Esophagus (tissue), 2 donors: ENCODE measurements around the gene ARHGAP42. TPM values are rescaled to one million over a fixed set of nuclear protein-coding genes. Genes with fewer than 3 reads are reported as not detected.

Experiments
- H3K27ac ChIP-seq, 2 donors: one replicate each; pipeline ENCODE4 v1.5.1; 2013; ENCODE audit warnings: low read depth in 2 of 2, mild to moderate bottlenecking in 2 of 2, inconsistent platforms in 1 of 2, low read length in 1 of 2, moderate library complexity in 1 of 2
- H3K27me3 ChIP-seq, 2 donors: one replicate each; pipeline ENCODE4 v1.6.1; 2013; ENCODE audit warnings: low read length in 2 of 2, control low read depth in 1 of 2, mild to moderate bottlenecking in 1 of 2; ENCODE audit not compliant: insufficient read depth in 2 of 2, control insufficient read depth in 1 of 2
- H3K36me3 ChIP-seq, 2 donors: one replicate each; pipeline ENCODE4 v1.6.1; 2013; ENCODE audit warnings: low read length in 1 of 2; ENCODE audit not compliant: control insufficient read depth in 2 of 2, insufficient read depth in 2 of 2
- H3K4me1 ChIP-seq, 2 donors: one replicate each; pipeline ENCODE4 v1.6.1; 2013; ENCODE audit warnings: low read length in 1 of 2; ENCODE audit not compliant: control insufficient read depth in 2 of 2, insufficient read depth in 2 of 2
- H3K4me3 ChIP-seq, 2 donors: one replicate each; pipeline ENCODE4 v1.5.1; 2013; ENCODE audit warnings: low read length in 2 of 2, mild to moderate bottlenecking in 2 of 2, low read depth in 1 of 2, moderate library complexity in 1 of 2
- H3K9me3 ChIP-seq, 2 donors: one replicate each; pipeline ENCODE4 v1.6.1; 2013; ENCODE audit warnings: mild to moderate bottlenecking in 2 of 2, low read depth in 1 of 2, low read length in 1 of 2, moderate library complexity in 1 of 2; ENCODE audit not compliant: control insufficient read depth in 2 of 2, insufficient read depth in 1 of 2
- WGBS, 2 donors: extraction: QIAGEN DNeasy Blood & Tissue Kit; methylation state at CpG; one replicate each; pipeline ENCODE4 v1.1.7; 2013; 5-methylcytosine and 5-hydroxymethylcytosine counted together
- polyA plus RNA-seq, 2 donors: library from polyadenylated mRNA; stranded (reverse); fragments of 200-250 nt; gene quantifications; one replicate each; pipeline ENCODE4 v1.2.3, GENCODE V29; 2013
- donor health status: healthy with polysubstance abuse.
- donor health status: Bipolar disorder and iron deficiency.

Gene ARHGAP42
- polyA plus RNA-seq, 2 donors, result 1.0 to 1.2 TPM

DNA sequence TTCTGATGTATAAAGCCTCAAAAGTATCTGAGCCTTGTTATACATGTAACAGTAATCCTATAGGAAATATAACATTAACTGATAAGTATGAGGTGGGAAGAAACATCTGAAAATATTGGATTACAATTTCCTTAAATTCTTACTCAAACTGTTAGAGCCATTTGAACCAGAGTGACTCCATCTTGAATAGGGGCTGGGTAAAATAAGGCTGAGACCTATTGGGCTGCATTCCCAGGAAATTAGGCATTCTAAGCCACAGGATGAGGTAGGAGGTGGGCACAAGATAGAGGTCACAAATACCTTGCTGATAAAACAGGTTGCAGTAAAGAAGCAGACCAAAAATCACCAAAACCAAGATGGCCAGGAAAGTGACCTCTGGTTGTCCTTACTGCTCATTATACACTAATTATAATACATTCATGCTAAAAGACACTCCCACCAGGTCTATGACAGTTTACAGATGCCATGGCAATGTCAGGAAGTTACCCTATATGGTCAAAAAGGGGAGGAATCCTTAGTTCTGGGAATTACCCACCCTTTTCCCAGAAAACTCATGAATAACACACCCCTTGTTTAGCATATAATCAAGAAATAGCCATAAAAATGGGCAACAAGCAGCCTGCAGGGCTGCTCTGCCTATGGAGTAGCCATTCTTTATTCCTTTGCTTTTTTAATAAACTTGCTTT is 327.7 kb downstream of the ARHGAP42 start:
- no peaks in the 10 kb centered on the region for H3K36me3 ChIP-seq
- H3K27ac ChIP-seq, result no peak overlapping the region
- H3K4me1 ChIP-seq, result no peaks in the 10 kb centered on the region
- H3K27me3 ChIP-seq, result no peaks in the 10 kb centered on the region
- no peaks in the 10 kb centered on the region for H3K9me3 ChIP-seq
- no peak overlapping the region for H3K4me3 ChIP-seq

DNA sequence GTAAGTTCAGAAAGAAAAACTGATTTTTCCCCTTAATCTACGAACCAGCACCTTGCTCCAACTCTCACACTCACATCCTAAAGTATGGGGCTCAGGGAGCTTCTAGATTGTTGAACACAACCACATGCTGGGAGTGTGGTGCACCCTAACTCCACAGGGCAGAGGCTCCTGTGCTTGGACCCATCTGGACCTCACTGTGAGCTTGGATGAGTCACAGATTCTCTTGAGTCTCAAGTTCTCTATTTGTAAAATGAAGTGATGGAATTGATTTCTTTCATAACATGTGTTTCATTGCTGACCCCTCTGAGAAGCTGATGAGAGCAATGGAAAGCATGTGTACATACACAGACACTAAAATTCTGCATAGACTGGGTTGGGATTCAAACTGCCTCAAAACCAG is 332.8 kb downstream of the ARHGAP42 start:
- Histone ChIP-seq H3K27me3 (no peaks in the 10 kb centered on the region), H3K36me3 (no peaks in the 10 kb centered on the region), H3K27ac (no peak overlapping the region), H3K4me1 (no peaks in the 10 kb centered on the region), H3K9me3 (no peaks in the 10 kb centered on the region), H3K4me3 (no peak overlapping the region)
- 72 to 77% methylated on average over 1 of the region's 1 CpG for WGBS, 2 donors

DNA sequence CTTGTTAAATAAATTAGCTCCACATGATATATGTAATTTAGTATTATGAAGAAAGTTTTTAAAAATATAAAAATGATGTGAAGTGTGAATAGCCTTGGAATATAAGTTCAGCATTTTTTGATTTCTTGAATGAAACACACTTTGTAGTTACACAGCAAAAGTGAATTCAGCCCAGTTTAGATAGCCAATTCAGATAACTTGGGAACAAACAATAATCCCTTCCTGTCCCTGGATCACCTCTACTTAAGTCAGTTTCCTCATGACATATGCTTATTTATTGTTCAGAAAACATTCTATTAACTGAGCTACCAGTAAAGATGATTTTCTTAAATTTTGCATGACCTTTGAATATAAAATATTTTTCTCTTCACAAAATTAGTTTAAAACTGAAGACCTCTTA is 335.2 kb downstream of the ARHGAP42 start:
- Histone ChIP-seq H3K27me3 (no peaks in the 10 kb centered on the region), H3K9me3 (no peaks in the 10 kb centered on the region), H3K27ac (no peak overlapping the region), H3K4me1 (no peaks in the 10 kb centered on the region), H3K36me3 (no peaks in the 10 kb centered on the region), H3K4me3 (no peak overlapping the region)

DNA sequence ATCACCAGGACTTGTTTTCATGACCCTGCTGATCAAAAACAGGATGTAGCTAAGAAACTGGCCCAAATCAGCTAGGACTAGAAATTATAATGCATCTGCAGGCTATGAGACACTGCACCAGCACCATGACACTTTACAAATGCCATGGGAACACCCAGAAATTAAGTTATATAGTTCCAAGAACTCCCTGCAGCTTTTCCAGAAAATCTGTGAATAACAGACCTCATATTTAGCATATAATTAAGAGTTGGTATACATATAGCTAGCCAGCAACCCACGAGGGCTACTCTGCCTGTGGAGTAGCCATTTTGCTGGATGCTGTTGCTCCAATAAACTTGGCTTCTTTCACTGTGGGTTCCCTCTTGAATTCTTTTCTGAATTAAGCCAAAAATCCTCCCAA is 341.6 kb downstream of the ARHGAP42 start:
- H3K27me3 ChIP-seq, result no peaks in the 10 kb centered on the region
- no peaks in the 10 kb centered on the region for H3K36me3 ChIP-seq
- no peak overlapping the region for H3K27ac ChIP-seq
- H3K9me3 ChIP-seq, result no peaks in the 10 kb centered on the region
- WGBS, 2 donors, result 40 to 51% methylated on average over 1 of the region's 1 CpG
- no peaks in the 10 kb centered on the region for H3K4me1 ChIP-seq
- no peak overlapping the region for H3K4me3 ChIP-seq

DNA sequence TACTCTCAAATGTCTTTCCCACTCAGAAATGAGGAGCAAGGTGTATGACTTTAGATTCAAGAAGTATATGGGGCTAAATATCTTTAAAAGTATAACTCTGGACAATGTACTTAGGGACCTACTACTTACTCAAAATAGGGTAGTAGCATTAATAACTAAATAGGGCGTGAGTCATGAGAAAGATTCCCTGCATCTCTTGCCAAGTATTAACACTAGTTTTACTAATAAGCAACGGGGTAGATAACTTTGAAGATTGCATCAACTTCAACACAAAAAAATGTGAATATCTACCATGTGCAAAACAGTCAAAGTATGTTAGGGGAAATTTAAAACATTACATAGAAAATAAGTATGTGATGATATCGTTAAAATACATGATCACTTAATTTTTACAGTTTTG is 342.9 kb downstream of the ARHGAP42 start:
- 54 to 64% methylated on average over 3 of the region's 3 CpGs for WGBS, 2 donors
- Histone ChIP-seq H3K27ac (no peak overlapping the region), H3K4me3 (no peak overlapping the region), H3K4me1 (no peaks in the 10 kb centered on the region), H3K27me3 (no peaks in the 10 kb centered on the region), H3K36me3 (no peaks in the 10 kb centered on the region), H3K9me3 (no peaks in the 10 kb centered on the region)

DNA sequence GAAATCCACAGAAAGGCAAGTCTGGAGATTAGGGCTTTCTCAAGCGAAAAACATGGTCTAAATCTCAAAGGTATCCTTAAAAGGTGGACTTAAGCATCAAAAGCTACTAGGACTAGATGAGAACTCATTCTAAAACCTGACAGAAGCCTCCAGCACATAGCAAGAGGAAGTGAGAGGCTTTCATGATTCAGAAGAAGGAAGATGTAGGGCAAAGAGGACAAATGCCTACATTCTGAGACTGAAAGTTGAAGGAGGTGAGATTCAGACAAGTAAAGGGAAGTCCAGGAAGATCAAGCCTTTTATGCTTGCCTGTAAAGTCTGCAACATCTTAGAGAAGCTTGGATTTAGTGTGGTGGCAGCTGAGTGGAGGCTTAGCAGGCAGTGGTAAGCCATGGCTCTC is 343.6 kb downstream of the ARHGAP42 start:
- no peaks in the 10 kb centered on the region for H3K27me3 ChIP-seq
- H3K9me3 ChIP-seq, result no peaks in the 10 kb centered on the region
- WGBS, 2 donors, result 77% methylated on average over 1 of the region's 1 CpG
- H3K4me1 ChIP-seq, result no peaks in the 10 kb centered on the region
- H3K27ac ChIP-seq, result no peak overlapping the region
- no peaks in the 10 kb centered on the region for H3K36me3 ChIP-seq
- no peak overlapping the region for H3K4me3 ChIP-seq

DNA sequence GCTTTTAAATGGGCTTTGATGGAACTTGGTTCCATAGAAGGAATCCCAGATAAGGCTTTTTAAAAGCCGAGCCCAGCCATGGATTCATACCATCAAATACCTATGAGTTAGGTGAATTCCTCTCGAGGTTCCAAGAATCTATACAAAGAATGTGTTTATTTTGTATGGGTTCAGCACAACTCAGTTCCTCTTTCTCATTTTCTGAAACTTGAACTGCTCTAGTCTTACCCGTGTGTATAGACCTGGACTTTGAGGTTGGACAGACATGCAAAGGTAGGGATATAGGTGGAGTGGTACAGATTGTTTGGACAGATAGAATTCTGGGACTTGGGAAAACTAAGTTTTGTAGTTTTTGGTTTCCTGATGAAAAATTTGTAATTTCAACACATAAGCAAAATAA is 344.6 kb downstream of the ARHGAP42 start:
- Histone ChIP-seq H3K36me3 (no peaks in the 10 kb centered on the region), H3K27me3 (no peaks in the 10 kb centered on the region), H3K27ac (no peak overlapping the region), H3K4me1 (no peaks in the 10 kb centered on the region), H3K4me3 (no peak overlapping the region), H3K9me3 (no peaks in the 10 kb centered on the region)
- 82 to 83% methylated on average over 3 of the region's 3 CpGs for WGBS, 2 donors

DNA sequence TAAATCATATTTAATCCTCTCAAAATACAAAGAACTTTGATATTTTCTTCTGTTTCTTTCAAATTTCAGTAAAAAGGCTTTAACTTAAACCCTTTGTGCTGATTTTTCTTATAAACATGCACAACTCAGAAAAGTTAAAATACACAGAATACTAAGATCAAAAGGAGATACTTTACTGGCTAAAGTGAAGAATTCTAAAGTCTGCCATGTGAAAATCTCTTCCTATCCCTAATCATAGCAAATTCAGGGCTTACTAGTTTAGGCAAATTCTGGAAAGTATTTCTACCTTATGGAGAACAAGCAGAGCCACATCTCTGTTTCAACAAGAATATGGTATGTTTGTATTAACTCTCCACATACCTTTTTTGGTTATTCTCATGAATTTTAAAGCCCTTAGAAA is 345.9 kb downstream of the ARHGAP42 start:
- no peaks in the 10 kb centered on the region for H3K9me3 ChIP-seq

DNA sequence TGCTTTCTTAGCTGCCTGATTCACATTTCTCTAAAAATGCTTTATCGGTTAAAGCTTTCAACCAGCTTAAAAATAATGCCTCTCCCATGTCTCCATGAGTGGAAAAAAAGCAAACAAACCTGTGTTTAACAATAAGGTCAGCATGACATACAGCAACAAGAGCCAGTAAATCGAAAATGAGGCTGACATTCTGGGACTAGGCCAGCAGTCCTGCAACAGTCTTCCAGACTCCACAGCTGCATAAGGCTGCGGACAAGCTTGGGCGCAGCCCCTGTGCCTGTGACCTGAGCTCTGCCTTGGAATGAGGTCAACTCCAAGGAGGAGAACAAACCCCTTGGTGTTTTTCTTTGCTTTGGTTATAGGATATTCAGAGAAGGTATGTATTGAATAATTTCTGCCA is 347.0 kb downstream of the ARHGAP42 start:
- Histone ChIP-seq H3K9me3 (no peaks in the 10 kb centered on the region), H3K27ac (no peak overlapping the region), H3K4me3 (no peak overlapping the region), H3K27me3 (no peaks in the 10 kb centered on the region), H3K36me3 (no peaks in the 10 kb centered on the region), H3K4me1 (no peaks in the 10 kb centered on the region)
- WGBS, 2 donors, result 32 to 43% methylated on average over 4 of the region's 4 CpGs

More for the DNA sequence above, 345.9 kb downstream of the ARHGAP42 start:
- no peak overlapping the region for H3K4me3 ChIP-seq
- no peaks in the 10 kb centered on the region for H3K27me3 ChIP-seq
- H3K27ac ChIP-seq, result no peak overlapping the region
- no peaks in the 10 kb centered on the region for H3K4me1 ChIP-seq
- H3K36me3 ChIP-seq, result no peaks in the 10 kb centered on the region

DNA sequence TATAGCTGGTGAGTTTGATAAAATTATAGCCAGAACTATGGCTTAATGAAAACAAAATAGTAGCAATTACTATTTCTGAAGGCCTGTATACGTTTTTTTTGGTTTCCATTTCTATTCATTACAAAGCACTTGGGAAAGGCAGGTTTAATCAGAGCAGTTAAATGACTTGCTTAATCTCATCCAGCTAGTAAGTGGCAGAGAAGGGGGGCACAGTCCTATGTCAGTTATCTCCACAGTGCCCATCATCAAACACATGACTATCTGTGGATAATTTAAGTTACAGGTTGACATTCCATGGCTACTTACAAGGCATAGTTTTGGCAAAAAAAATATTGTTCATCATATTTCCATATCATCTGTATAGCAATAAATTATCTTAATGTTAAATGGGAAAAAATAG is 348.8 kb downstream of the ARHGAP42 start:
- no peaks in the 10 kb centered on the region for H3K9me3 ChIP-seq
- no peak overlapping the region for H3K27ac ChIP-seq
- H3K4me3 ChIP-seq, result no peak overlapping the region
- no peaks in the 10 kb centered on the region for H3K36me3 ChIP-seq
- no peaks in the 10 kb centered on the region for H3K4me1 ChIP-seq
- WGBS, 2 donors, result 44 to 69% methylated on average over 1 of the region's 1 CpG
- no peaks in the 10 kb centered on the region for H3K27me3 ChIP-seq
